Kidney (tissue), 14 donors: ENCODE data around the gene CCDC136. TPM values are rescaled to one million over a fixed set of nuclear protein-coding genes. Genes with fewer than 3 reads are reported as not detected.
A peak's percentile ranks its signal among the peaks of the same experiment; 100 is the strongest.

Source experiments
- DNase-seq, 5 donors: peaks; one replicate each; pipeline ENCODE4 v3.0.0-alpha.2; 2013 to 2020
- FAIRE-seq: peaks from 2 replicates; lab custom pipeline; 2012; peaks lifted over from hg19 to GRCh38; lab: Jason Lieb, UNC
- H3K27ac ChIP-seq, 2 donors: one replicate each; pipeline ENCODE4 v1.7.0; 2013; ENCODE audit warnings: low read depth in 2 of 2, low read length in 2 of 2, inconsistent platforms in 1 of 2
- H3K27me3 ChIP-seq: one replicate; pipeline ENCODE4 v1.7.1; 2013; ENCODE audit warnings: low read length, inconsistent platforms; ENCODE audit not compliant: control insufficient read depth, insufficient read depth
- H3K36me3 ChIP-seq, 3 donors: one replicate each; pipeline versions ENCODE4 v1.7.0 to v1.7.1; 2013; ENCODE audit warnings: low read length in 3 of 3, control low read depth in 1 of 3, inconsistent platforms in 1 of 3; ENCODE audit not compliant: insufficient read depth in 3 of 3, control insufficient read depth in 2 of 3
- H3K4me1 ChIP-seq, 3 donors: one replicate each; pipeline versions ENCODE4 v1.7.0 to v1.7.1; 2013; ENCODE audit warnings: low read length in 3 of 3, inconsistent platforms in 1 of 3, low read depth in 1 of 3; ENCODE audit not compliant: control insufficient read depth in 2 of 3, insufficient read depth in 2 of 3
- H3K4me3 ChIP-seq, 3 donors: one replicate each; pipeline versions ENCODE4 v1.7.0 to v1.8.1; 2013; ENCODE audit warnings: low read length in 3 of 3, control low read depth in 1 of 3, inconsistent platforms in 1 of 3
- H3K9ac ChIP-seq, 3 donors: one replicate each; pipeline versions ENCODE4 v1.7.0 to v1.7.1; 2013; ENCODE audit warnings: low read length in 3 of 3, control low read depth in 1 of 3, inconsistent platforms in 1 of 3
- H3K9me3 ChIP-seq, 3 donors: one replicate each; pipeline versions ENCODE4 v1.7.0 to v1.7.1; 2013; ENCODE audit warnings: low read length in 3 of 3, control low read depth in 1 of 3, inconsistent platforms in 1 of 3; ENCODE audit not compliant: control insufficient read depth in 2 of 3, insufficient read depth in 1 of 3
- intact Hi-C: fragments of 100-400 bp; cut with DNase I; formaldehyde crosslinking; loops from one replicate; pipeline ENCODE4 v1.11.1; 2022
- polyA plus RNA-seq: library from polyadenylated mRNA; stranded (reverse); fragments of 350-450 nt; fragmentation: Illumina TruSeq; extraction: RNeasy Lipid Tissue Mini Kit (QIAGEN cat#74804); gene quantifications from one replicate; pipeline ENCODE4 v1.2.3, GENCODE V29; 2014; ENCODE audit warnings: low read depth, low replicate concordance; ENCODE audit not compliant: insufficient read depth
- total RNA-seq: library from RNA; stranded (reverse); fragmentation: NEBNext Ultra II Directional; extraction: Animal tissue kit (Norgen Biotek cat#: 25700); gene quantifications from one replicate; pipeline ENCODE4 v1.2.1, GENCODE V29; 2021
- TF ChIP-seq, protein P1 (sequence below): IDR thresholded peaks from 3 replicates; pipeline ENCODE4 v1.5.1; 2012; ENCODE audit warnings: mild to moderate bottlenecking, moderate library complexity, borderline replicate concordance; ENCODE audit not compliant: insufficient read depth; ENCODE audit errors: extremely low read depth
- donor health status: control.
- donor health status: control.
- donor health status: control.
- donor health status: control.
- donor health status: control.
- donor health status: DM: yes; HTN: yes; CAD: no.
- donor health status: Normal renal cell carcinoma (clear cell type).

Gene CCDC136
- total and polyA plus RNA-seq, 2 donors from 2014 or later = 1.4 to 4.2 TPM

- Histone ChIP-seq H3K27me3 (no peaks in the 10 kb centered on the region), H3K9me3 (no peaks in the 10 kb centered on the region), H3K27ac (no peak overlapping the region), H3K9ac (no peak overlapping the region), H3K36me3 (peaks cover 17 to 21% (median 18%) of the 10 kb centered on the region in 3 donors), H3K4me3 (no peak overlapping the region), H3K4me1 (no peaks in the 10 kb centered on the region)
- FAIRE-seq (no peak), DNase-seq (no peak)
- TF ChIP-seq, protein P1, sequence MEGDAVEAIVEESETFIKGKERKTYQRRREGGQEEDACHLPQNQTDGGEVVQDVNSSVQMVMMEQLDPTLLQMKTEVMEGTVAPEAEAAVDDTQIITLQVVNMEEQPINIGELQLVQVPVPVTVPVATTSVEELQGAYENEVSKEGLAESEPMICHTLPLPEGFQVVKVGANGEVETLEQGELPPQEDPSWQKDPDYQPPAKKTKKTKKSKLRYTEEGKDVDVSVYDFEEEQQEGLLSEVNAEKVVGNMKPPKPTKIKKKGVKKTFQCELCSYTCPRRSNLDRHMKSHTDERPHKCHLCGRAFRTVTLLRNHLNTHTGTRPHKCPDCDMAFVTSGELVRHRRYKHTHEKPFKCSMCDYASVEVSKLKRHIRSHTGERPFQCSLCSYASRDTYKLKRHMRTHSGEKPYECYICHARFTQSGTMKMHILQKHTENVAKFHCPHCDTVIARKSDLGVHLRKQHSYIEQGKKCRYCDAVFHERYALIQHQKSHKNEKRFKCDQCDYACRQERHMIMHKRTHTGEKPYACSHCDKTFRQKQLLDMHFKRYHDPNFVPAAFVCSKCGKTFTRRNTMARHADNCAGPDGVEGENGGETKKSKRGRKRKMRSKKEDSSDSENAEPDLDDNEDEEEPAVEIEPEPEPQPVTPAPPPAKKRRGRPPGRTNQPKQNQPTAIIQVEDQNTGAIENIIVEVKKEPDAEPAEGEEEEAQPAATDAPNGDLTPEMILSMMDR = no peak
- intact Hi-C loops = no loop called here
These were observed 34.6 kb upstream of the CCDC136 start for GRCh38 chr7:128757203-128757602.

DNA sequence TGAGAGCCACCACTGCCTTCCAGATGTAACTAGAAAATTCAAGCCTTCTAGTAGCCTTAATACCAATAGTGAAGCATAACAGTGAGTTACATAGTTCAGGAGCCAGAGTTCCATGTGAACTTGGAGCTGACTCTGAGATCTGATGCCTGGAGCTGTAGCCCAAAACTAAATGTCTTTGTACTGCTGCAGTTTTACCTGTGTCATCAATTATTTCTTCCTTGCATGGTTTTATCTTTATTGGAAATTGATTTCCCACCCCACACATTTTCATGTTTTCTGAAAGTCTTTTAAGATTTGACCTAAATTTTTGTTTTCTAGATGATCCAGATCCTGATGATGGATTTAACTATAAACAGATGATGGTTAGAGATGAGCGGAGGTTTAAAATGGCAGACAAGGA lies 33.2 kb upstream of the CCDC136 start:
- H3K27me3 ChIP-seq = no peaks in the 10 kb centered on the region
- H3K27ac ChIP-seq = no peak overlapping the region
- no peak overlapping the region for H3K4me3 ChIP-seq
- intact Hi-C loops = no loop called here
- H3K9me3 ChIP-seq = no peaks in the 10 kb centered on the region
- DNase-seq = no peak
- FAIRE-seq = no peak
- TF ChIP-seq, protein P1 = no peak
- H3K4me1 ChIP-seq = no peaks in the 10 kb centered on the region
- H3K36me3 ChIP-seq = peaks cover 15 to 21% (median 18%) of the 10 kb centered on the region in 3 donors
- no peak overlapping the region for H3K9ac ChIP-seq

DNA sequence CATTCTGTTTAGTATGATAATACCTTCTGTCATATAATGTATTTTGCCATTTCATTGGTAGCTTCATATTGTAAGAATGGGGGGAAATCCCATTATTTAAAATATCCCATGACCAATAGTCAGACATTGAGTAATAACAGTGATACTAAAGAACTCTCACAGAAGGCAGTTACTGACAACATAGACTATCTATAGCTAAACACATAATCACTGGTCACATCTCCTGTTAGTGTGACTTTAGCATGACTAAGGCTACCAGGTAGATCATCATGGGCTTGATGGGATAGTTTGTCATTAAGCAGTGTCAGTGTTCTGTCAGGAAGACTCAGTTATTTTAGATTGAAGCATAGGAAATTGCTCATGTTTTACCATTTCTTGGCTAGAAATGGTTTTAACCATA lies 32.5 kb upstream of the CCDC136 start:
- Histone ChIP-seq H3K9ac (no peak overlapping the region), H3K4me3 (no peak overlapping the region), H3K27me3 (no peaks in the 10 kb centered on the region), H3K36me3 (peaks cover 10 to 16% (median 14%) of the 10 kb centered on the region in 3 donors), H3K4me1 (no peaks in the 10 kb centered on the region), H3K27ac (no peak overlapping the region), H3K9me3 (no peaks in the 10 kb centered on the region)
- DNase-seq (no peak), FAIRE-seq (no peak)
- TF ChIP-seq, protein P1 = no peak
- intact Hi-C loops = no loop called here

- intact Hi-C loops = no loop called here
- no peak overlapping the region for H3K27ac ChIP-seq
These were observed 28.2 kb upstream of the CCDC136 start for GRCh38 chr7:128763541-128763940.

More at GRCh38 chr7:128763541-128763940, 28.2 kb upstream of the CCDC136 start:
- Histone ChIP-seq H3K36me3 (peaks cover 7 to 18% (median 15%) of the 10 kb centered on the region in 3 donors), H3K27me3 (no peaks in the 10 kb centered on the region), H3K9me3 (no peaks in the 10 kb centered on the region), H3K9ac (no peak overlapping the region), H3K4me3 (no peak overlapping the region), H3K4me1 (no peaks in the 10 kb centered on the region)
- TF ChIP-seq, protein P1 = no peak
- peak in 1 of 5 donors; percentile 11 for DNase-seq
- peak; percentile 17 for FAIRE-seq
